Esophagus muscularis mucosa (tissue), 4 donors: Measurements from ENCODE around the gene FCHO1.

Experiments used
- EP300 ChIP-seq: sonication (generic); formaldehyde crosslinking; IDR thresholded peaks from one replicate; pipeline ENCODE4 v1.6.1; 2017; ENCODE audit warnings: antibody characterized with exemption
- POLR2A ChIP-seq: fragments of 450-650 bp; IDR thresholded peaks from one replicate; pipeline ENCODE4 v1.6.1; 2017; ENCODE audit warnings: antibody characterized with exemption, moderate library complexity, mild to moderate bottlenecking, low read depth
- TF ChIP-seq, protein P1 (sequence below), 3 experiments: fragments of 200-600 bp in 2 of 3; fragments of 450-650 bp in 1 of 3; sonication (generic) in 2 of 3; IDR thresholded peaks; one replicate each; pipeline ENCODE4 v1.5.1; 2017 to 2019; ENCODE audit warnings: antibody characterized with exemption in 3 of 3, mild to moderate bottlenecking in 2 of 3, moderate library complexity in 1 of 3

DNA sequence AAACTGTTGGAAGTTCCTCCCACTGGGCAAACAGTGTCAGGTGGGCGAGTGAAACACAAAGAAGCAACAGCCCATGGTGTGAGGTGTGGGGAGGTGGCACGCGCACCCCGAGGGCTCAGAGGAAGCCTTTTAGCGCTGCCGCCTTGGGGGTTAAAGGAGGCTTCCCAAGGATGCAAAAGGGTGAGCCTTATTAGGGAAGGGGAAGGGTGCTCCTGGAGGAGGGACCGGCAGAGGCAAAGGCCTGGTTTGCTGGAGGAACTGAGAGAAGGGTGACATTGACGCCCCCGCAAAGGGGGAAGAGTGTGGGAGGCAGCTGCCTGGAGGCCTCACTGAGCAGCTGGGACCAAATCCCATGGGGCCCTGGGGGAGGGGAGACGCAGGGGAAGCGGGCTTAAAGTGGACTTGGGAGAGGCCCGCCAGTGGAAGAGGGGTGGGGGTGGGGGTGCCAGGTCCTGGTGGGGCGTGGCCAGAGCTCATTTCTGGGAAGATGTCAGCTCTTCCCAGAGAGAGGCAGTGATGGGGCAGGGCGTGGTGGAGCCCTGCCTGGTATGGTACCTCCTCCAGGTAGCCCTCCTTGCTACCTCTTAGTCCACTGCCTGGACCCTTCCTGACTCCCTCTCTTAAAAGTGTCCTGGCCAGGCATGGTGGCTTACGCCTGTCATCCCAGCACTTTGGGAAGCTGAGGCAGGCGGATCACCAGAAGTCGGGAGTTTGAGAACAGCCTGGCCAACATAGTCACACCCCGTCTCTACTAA, 12.0 kb upstream of the FCHO1 start:
- TF ChIP-seq, protein P1, sequence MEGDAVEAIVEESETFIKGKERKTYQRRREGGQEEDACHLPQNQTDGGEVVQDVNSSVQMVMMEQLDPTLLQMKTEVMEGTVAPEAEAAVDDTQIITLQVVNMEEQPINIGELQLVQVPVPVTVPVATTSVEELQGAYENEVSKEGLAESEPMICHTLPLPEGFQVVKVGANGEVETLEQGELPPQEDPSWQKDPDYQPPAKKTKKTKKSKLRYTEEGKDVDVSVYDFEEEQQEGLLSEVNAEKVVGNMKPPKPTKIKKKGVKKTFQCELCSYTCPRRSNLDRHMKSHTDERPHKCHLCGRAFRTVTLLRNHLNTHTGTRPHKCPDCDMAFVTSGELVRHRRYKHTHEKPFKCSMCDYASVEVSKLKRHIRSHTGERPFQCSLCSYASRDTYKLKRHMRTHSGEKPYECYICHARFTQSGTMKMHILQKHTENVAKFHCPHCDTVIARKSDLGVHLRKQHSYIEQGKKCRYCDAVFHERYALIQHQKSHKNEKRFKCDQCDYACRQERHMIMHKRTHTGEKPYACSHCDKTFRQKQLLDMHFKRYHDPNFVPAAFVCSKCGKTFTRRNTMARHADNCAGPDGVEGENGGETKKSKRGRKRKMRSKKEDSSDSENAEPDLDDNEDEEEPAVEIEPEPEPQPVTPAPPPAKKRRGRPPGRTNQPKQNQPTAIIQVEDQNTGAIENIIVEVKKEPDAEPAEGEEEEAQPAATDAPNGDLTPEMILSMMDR (IDR thresholded peaks at IDR 0.05) = no peak
- TF ChIP-seq POLR2A = no peak
- TF ChIP-seq EP300 = no peak
